Liver (tissue), 9 donors: ENCODE data around the gene CEACAM1. TPM values are rescaled to one million over a fixed set of nuclear protein-coding genes. Genes with fewer than 3 reads are reported as not detected.

Source experiments
- DNase-seq: peaks from one replicate; pipeline ENCODE4 v3.0.0-alpha.2; 2017; ENCODE audit warnings: low spot score
- H3K27ac ChIP-seq, 2 donors: one replicate each; pipeline ENCODE4 v1.7.0; 2013; ENCODE audit warnings: inconsistent platforms in 2 of 2, low read length in 2 of 2, control low read depth in 1 of 2, low read depth in 1 of 2, mild to moderate bottlenecking in 1 of 2
- H3K27me3 ChIP-seq, 4 donors: one replicate each; pipeline versions ENCODE4 v1.6.1 to v1.7.0; 2013; ENCODE audit warnings: low read length in 3 of 4, inconsistent platforms in 1 of 4, mild to moderate bottlenecking in 1 of 4, moderate library complexity in 1 of 4; ENCODE audit not compliant: control insufficient read depth in 4 of 4, insufficient read depth in 4 of 4
- H3K36me3 ChIP-seq, 4 donors: one replicate each; pipeline versions ENCODE4 v1.6.1 to v1.7.0; 2013; ENCODE audit warnings: low read length in 3 of 4, mild to moderate bottlenecking in 3 of 4, low read depth in 1 of 4, moderate library complexity in 1 of 4; ENCODE audit not compliant: control insufficient read depth in 4 of 4, insufficient read depth in 3 of 4
- H3K4me1 ChIP-seq, 4 donors: one replicate each; pipeline versions ENCODE4 v1.6.1 to v1.7.0; 2013; ENCODE audit warnings: low read length in 3 of 4, mild to moderate bottlenecking in 3 of 4, moderate library complexity in 1 of 4; ENCODE audit not compliant: control insufficient read depth in 4 of 4, insufficient read depth in 4 of 4
- H3K4me3 ChIP-seq, 3 donors: one replicate each; pipeline versions ENCODE4 v1.6.1 to v1.7.0; 2013; ENCODE audit warnings: low read length in 3 of 3, control low read depth in 1 of 3, low read depth in 1 of 3, mild to moderate bottlenecking in 1 of 3
- H3K9ac ChIP-seq, 2 donors: one replicate each; pipeline ENCODE4 v1.7.0; 2013; ENCODE audit warnings: low read length in 2 of 2, mild to moderate bottlenecking in 2 of 2, moderate library complexity in 2 of 2, control low read depth in 1 of 2, low read depth in 1 of 2
- H3K9me3 ChIP-seq, 4 donors: one replicate each; pipeline versions ENCODE4 v1.6.1 to v1.7.0; 2013; ENCODE audit warnings: low read length in 3 of 4; ENCODE audit not compliant: control insufficient read depth in 4 of 4
- EGR1 ChIP-seq, 2 donors: IDR thresholded peaks; 2 replicates each; pipeline ENCODE4 v1.6.1; 2016 to 2018; ENCODE audit warnings: antibody characterized with exemption in 2 of 2, low read depth in 2 of 2
- FOXA2 ChIP-seq: IDR thresholded peaks from 2 replicates; pipeline ENCODE4 v1.6.1; 2016; ENCODE audit warnings: antibody characterized with exemption
- HNF4A ChIP-seq, 2 donors: conservative IDR thresholded peaks; 2 replicates each; pipeline ENCODE4 v1.6.1; 2016; ENCODE audit warnings: antibody characterized with exemption in 2 of 2, mild to moderate bottlenecking in 2 of 2
- JUND ChIP-seq, 2 donors: IDR thresholded peaks; 2 replicates each; pipeline ENCODE4 v1.6.1; 2016; ENCODE audit warnings: antibody characterized with exemption in 2 of 2
- NR2F2 ChIP-seq: IDR thresholded peaks from 2 replicates; pipeline ENCODE4 v1.6.1; 2016; ENCODE audit warnings: antibody characterized with exemption
- RAD21 ChIP-seq, 2 donors: IDR thresholded peaks; 2 replicates each; pipeline ENCODE4 v1.6.1; 2016; ENCODE audit warnings: antibody characterized with exemption in 2 of 2, mild to moderate bottlenecking in 2 of 2
- RXRA ChIP-seq, 2 donors: IDR thresholded peaks; 2 replicates each; pipeline ENCODE4 v1.6.1; 2017 to 2018; ENCODE audit warnings: antibody characterized with exemption in 2 of 2, mild to moderate bottlenecking in 1 of 2
- SP1 ChIP-seq: IDR thresholded peaks from 2 replicates; pipeline ENCODE4 v1.6.1; 2018; ENCODE audit warnings: antibody characterized with exemption, mild to moderate bottlenecking
- TAF1 ChIP-seq: conservative IDR thresholded peaks from 2 replicates; pipeline ENCODE4 v1.6.1; 2016; ENCODE audit warnings: antibody characterized with exemption, mild to moderate bottlenecking
- YY1 ChIP-seq: IDR thresholded peaks from 2 replicates; pipeline ENCODE4 v1.6.1; 2016; ENCODE audit warnings: antibody characterized with exemption, mild to moderate bottlenecking
- WGBS: extraction: QIAGEN DNeasy Blood & Tissue Kit; methylation state at CpG from one replicate; pipeline ENCODE4 v1.1.7; 2013; 5-methylcytosine and 5-hydroxymethylcytosine counted together
- polyA plus RNA-seq, 2 donors: library from polyadenylated mRNA; stranded (reverse) in 1 of 2; unstranded in 1 of 2; fragments of 200-250 nt in 1 of 2; fragments of >200 nt in 1 of 2; fragmentation: Nextera tagmentation in 1 of 2; extraction: Ambion mirVana in 1 of 2; gene quantifications; one replicate each; pipeline versions ENCODE4 v1.2.1 to v1.2.3, GENCODE V29; 2013 to 2015
- total RNA-seq, 2 donors: library from RNA; depleted of rRNA; stranded (reverse); fragments of >200 nt; gene quantifications; one replicate each; pipeline ENCODE4 v1.2.3, GENCODE V29; 2014
- TF ChIP-seq, protein P1 (sequence below): IDR thresholded peaks from 2 replicates; pipeline ENCODE4 v1.6.1; 2016; ENCODE audit warnings: antibody characterized with exemption
- TF ChIP-seq, protein P2 (sequence below): IDR thresholded peaks from 2 replicates; pipeline ENCODE4 v1.6.1; 2016; ENCODE audit warnings: antibody characterized with exemption
- TF ChIP-seq, protein P3 (sequence below): fragments of 150-350 bp; IDR thresholded peaks from 2 replicates; pipeline ENCODE4 v1.5.1; 2017; ENCODE audit warnings: improper control_type of control experiment, low read depth, low read length; ENCODE audit not compliant: missing input control
- TF ChIP-seq, protein P4 (sequence below): IDR thresholded peaks from 2 replicates; pipeline ENCODE4 v1.6.1; 2016; ENCODE audit warnings: antibody characterized with exemption, mild to moderate bottlenecking
- TF ChIP-seq, protein P5 (sequence below): IDR thresholded peaks from 2 replicates; pipeline ENCODE4 v1.6.1; 2016; ENCODE audit warnings: antibody characterized with exemption
- donor health status: healthy.
- donor health status: healthy.
- donor health status: healthy.
- donor health status: healthy.
- donor health status: healthy.

Gene CEACAM1
- total and polyA plus RNA-seq, 4 donors, result 8.3 to 36.7 (median 26.8) TPM

DNA sequence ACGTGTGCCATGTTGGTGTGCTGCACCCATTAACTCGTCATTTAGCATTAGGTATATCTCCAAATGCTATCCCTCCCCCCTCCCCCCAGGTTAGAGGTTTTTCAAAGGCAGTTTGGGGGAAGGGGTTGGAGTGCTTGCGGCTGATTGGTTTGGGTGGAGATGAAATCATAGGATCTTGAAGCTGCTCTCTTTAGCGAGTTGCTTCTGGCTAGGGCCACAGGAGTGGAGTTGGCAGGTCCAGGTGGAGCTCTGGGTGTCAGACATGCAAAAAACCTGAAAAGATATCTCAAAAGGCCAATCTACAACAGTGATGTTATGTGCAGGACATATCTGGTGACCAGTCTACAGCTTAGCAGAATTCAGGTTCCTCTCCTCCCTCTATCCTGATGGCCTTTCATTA, 52.9 kb downstream of the CEACAM1 start:
- Histone ChIP-seq H3K27me3 (no peaks in the 10 kb centered on the region), H3K4me3 (no peak overlapping the region), H3K4me1 (no peaks in the 10 kb centered on the region), H3K9ac (no peak overlapping the region), H3K27ac (no peak overlapping the region), H3K36me3 (no peaks in the 10 kb centered on the region), H3K9me3 (no peaks in the 10 kb centered on the region)
- no peak for DNase-seq
- 88% methylated on average over 4 of the region's 4 CpGs for WGBS
- TF ChIP-seq EGR1 (IDR thresholded peaks at IDR 0.05; ENCODE audit: low read depth in 2 of 2) (no peak), JUND (IDR thresholded peaks at IDR 0.05) (no peak), RXRA (IDR thresholded peaks at IDR 0.05) (no peak), YY1 (no peak)
- TF ChIP-seq, protein P1, sequence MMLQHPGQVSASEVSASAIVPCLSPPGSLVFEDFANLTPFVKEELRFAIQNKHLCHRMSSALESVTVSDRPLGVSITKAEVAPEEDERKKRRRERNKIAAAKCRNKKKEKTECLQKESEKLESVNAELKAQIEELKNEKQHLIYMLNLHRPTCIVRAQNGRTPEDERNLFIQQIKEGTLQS, result no peak
- TF ChIP-seq, protein P2, sequence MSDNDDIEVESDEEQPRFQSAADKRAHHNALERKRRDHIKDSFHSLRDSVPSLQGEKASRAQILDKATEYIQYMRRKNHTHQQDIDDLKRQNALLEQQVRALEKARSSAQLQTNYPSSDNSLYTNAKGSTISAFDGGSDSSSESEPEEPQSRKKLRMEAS, result no peak

DNA sequence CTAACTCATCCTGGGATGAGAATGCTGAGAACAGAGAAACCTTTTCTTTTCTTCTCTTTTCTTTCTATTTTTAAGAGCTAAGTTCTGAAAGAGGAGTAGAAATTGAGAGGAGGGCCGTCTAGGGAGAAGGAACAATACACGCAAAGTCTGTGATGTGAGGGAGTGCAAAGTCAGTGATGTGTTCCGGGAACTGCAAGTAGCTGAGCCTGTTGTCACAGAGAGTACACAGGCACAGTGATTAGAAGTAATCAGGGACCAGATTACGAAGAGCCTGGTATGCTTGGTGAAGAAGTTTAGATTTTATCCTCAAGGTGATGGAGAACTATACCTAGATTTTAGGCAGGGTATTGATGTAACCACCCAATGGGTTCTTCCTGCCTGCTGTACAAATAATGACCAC, 53.5 kb downstream of the CEACAM1 start:
- TF ChIP-seq, protein P3, sequence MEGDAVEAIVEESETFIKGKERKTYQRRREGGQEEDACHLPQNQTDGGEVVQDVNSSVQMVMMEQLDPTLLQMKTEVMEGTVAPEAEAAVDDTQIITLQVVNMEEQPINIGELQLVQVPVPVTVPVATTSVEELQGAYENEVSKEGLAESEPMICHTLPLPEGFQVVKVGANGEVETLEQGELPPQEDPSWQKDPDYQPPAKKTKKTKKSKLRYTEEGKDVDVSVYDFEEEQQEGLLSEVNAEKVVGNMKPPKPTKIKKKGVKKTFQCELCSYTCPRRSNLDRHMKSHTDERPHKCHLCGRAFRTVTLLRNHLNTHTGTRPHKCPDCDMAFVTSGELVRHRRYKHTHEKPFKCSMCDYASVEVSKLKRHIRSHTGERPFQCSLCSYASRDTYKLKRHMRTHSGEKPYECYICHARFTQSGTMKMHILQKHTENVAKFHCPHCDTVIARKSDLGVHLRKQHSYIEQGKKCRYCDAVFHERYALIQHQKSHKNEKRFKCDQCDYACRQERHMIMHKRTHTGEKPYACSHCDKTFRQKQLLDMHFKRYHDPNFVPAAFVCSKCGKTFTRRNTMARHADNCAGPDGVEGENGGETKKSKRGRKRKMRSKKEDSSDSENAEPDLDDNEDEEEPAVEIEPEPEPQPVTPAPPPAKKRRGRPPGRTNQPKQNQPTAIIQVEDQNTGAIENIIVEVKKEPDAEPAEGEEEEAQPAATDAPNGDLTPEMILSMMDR, result no peak
- no peak for TF ChIP-seq JUND (IDR thresholded peaks at IDR 0.05)
- TF ChIP-seq HNF4A (conservative IDR thresholded peaks at IDR 0.05), result no peak
- no peak for TF ChIP-seq YY1
- Histone ChIP-seq H3K36me3 (no peaks in the 10 kb centered on the region), H3K4me3 (no peak overlapping the region), H3K9ac (no peak overlapping the region), H3K4me1 (no peaks in the 10 kb centered on the region), H3K27ac (no peak overlapping the region), H3K9me3 (no peaks in the 10 kb centered on the region), H3K27me3 (no peaks in the 10 kb centered on the region)
- DNase-seq, result no peak
- WGBS, result 87% methylated on average over 4 of the region's 4 CpGs

DNA sequence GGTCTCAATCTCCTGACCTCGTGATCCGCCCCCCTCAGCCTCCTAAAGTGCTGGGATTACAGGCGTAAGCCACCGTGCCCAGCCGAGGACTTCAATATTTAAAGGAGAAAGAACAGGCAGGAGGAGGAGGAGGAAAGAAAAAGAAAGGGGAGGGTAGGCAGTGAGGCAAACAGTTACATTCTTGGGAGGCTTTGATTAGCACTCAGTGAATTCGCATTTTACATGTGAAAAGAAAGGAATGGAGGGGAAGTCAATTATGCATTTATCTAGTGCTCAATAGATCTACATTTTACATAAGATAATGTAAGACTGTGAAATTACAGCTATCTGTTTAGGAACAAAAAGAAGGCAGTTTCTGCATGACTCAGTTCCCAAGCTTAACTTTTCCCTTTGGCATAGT, 54.6 kb downstream of the CEACAM1 start:
- Histone ChIP-seq H3K4me1 (no peaks in the 10 kb centered on the region), H3K36me3 (no peaks in the 10 kb centered on the region), H3K27me3 (no peaks in the 10 kb centered on the region), H3K27ac (no peak overlapping the region), H3K9ac (no peak overlapping the region), H3K9me3 (no peaks in the 10 kb centered on the region), H3K4me3 (no peak overlapping the region)
- 84% methylated on average over 6 of the region's 6 CpGs for WGBS
- DNase-seq, result no peak
- TF ChIP-seq, protein P2, result no peak
- TF ChIP-seq FOXA2 (no peak), EGR1 (IDR thresholded peaks at IDR 0.05; ENCODE audit: low read depth in 2 of 2) (no peak), SP1 (no peak)

DNA sequence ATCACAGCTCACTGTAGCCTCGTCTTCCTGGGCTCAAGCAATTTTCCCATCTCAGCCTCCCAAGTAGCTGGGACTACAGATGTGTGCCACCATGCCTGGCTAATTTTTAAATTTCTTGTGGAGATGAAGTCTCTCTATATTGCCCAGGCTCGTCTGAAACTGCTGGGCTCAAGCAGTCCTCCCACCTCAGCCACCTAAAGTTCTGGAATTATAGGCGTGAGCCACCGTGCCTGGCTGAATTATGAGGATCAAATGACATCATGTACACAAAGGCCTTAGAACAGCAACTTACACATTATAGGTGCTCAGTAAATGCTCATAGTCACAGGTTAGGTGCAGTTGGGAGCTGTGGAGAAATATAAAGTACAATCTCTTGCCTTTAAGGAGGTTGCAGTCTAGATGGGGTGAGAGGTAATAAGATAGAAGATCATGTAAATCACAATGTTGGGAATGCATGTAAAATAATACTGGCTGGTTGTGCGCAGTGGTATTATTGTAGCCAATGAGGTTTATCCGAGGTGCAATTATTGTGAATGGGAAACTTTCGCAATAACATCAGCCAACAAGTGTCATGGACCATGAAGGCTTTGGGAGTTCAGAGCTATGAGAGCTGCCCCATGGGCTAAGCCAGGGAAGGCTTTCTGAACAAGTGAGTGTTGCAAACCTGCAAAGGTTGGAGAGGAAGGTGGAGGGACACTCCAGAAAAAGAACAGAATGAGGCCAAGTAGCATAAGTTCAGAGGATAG, 55.7 kb downstream of the CEACAM1 start:
- Histone ChIP-seq H3K4me1 (no peaks in the 10 kb centered on the region), H3K4me3 (no peak overlapping the region), H3K36me3 (no peaks in the 10 kb centered on the region), H3K9me3 (no peaks in the 10 kb centered on the region), H3K27me3 (no peaks in the 10 kb centered on the region), H3K9ac (no peak overlapping the region), H3K27ac (no peak overlapping the region)
- whole genome bisulfite sequencing, result 92% methylated on average over 7 of the region's 7 CpGs
- DNase-seq, result no peak
- TF ChIP-seq RAD21 (IDR thresholded peaks at IDR 0.05) (no peak), RXRA (IDR thresholded peaks at IDR 0.05) (no peak), NR2F2 (no peak), HNF4A (conservative IDR thresholded peaks at IDR 0.05) (no peak), TAF1 (no peak)
- TF ChIP-seq, protein P4, sequence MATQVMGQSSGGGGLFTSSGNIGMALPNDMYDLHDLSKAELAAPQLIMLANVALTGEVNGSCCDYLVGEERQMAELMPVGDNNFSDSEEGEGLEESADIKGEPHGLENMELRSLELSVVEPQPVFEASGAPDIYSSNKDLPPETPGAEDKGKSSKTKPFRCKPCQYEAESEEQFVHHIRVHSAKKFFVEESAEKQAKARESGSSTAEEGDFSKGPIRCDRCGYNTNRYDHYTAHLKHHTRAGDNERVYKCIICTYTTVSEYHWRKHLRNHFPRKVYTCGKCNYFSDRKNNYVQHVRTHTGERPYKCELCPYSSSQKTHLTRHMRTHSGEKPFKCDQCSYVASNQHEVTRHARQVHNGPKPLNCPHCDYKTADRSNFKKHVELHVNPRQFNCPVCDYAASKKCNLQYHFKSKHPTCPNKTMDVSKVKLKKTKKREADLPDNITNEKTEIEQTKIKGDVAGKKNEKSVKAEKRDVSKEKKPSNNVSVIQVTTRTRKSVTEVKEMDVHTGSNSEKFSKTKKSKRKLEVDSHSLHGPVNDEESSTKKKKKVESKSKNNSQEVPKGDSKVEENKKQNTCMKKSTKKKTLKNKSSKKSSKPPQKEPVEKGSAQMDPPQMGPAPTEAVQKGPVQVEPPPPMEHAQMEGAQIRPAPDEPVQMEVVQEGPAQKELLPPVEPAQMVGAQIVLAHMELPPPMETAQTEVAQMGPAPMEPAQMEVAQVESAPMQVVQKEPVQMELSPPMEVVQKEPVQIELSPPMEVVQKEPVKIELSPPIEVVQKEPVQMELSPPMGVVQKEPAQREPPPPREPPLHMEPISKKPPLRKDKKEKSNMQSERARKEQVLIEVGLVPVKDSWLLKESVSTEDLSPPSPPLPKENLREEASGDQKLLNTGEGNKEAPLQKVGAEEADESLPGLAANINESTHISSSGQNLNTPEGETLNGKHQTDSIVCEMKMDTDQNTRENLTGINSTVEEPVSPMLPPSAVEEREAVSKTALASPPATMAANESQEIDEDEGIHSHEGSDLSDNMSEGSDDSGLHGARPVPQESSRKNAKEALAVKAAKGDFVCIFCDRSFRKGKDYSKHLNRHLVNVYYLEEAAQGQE, result no peak
- TF ChIP-seq, protein P5, sequence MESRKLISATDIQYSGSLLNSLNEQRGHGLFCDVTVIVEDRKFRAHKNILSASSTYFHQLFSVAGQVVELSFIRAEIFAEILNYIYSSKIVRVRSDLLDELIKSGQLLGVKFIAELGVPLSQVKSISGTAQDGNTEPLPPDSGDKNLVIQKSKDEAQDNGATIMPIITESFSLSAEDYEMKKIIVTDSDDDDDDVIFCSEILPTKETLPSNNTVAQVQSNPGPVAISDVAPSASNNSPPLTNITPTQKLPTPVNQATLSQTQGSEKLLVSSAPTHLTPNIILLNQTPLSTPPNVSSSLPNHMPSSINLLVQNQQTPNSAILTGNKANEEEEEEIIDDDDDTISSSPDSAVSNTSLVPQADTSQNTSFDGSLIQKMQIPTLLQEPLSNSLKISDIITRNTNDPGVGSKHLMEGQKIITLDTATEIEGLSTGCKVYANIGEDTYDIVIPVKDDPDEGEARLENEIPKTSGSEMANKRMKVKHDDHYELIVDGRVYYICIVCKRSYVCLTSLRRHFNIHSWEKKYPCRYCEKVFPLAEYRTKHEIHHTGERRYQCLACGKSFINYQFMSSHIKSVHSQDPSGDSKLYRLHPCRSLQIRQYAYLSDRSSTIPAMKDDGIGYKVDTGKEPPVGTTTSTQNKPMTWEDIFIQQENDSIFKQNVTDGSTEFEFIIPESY, result no peak
